ENCODE results near the gene EFL1.
"Not testable (repeated sequence)": the region's sequence is repeated elsewhere in the genome, so short reads cannot be mapped to it uniquely, and the experiment has no call there.

EFL1 gene

DNA sequence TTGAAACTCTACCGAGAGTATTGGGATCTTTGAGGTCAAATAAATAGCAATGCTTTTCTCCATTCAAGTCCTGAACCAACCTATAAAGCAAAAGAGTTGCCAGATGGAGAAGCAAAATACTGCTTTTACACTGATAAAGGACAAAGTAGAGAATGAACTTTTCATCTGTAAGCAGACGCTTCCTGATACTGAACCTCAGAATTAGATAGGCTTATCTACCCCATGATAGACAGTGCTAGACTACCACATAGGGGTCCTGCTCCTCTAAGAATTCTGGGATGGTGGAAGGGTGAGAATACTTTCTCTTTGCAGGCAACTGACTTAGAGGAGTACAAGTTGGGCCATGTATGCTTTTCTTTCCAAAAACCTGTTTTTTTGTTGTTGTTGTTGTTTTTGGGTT, 9.6 kb upstream of the EFL1 start:
- no peaks in the 10 kb centered on the region for H3K27me3 ChIP-seq (ENCODE audit: control insufficient read depth, insufficient read depth, low read length)
- no peak overlapping the region for H3K9ac ChIP-seq (ENCODE audit: low read length)
- H3K36me3 ChIP-seq (ENCODE audit: control insufficient read depth, low read depth, low read length) = no peaks in the 10 kb centered on the region
- peaks cover 13% of the 10 kb centered on the region for H3K9me3 ChIP-seq (ENCODE audit: control insufficient read depth, low read depth, low read length)
- H3K4me3 ChIP-seq (ENCODE audit: low read length) = no peak overlapping the region
- H3K4me1 ChIP-seq (ENCODE audit: control insufficient read depth, low read depth, low read length) = peaks cover 23% of the 10 kb centered on the region
- no peak overlapping the region for H3K27ac ChIP-seq (ENCODE audit: low read length)

DNA sequence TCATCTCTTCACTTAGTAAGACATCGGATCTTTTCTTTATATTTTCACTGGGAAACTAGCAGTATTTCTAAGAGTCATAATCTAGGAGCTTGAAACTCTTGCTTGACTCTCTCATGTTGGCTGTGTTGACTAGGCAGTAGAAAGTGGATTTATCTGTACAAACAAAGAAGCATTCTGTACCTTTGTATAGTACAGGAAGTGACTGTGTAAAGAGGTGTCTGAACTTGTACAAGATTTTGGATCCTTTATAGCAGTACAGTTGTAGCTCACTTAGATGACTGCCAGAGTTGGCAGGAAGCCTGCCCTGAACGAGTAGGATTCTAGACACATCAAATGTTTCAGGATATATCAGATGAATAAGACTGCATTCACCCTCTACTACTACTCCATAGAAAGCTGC, 5.9 kb upstream of the EFL1 start:
- not testable (repeated sequence) for H3K27me3 ChIP-seq (ENCODE audit: control insufficient read depth, insufficient read depth, low read length); H3K9me3 ChIP-seq (ENCODE audit: control insufficient read depth, low read depth, low read length); H3K4me3 ChIP-seq (ENCODE audit: low read length); H3K27ac ChIP-seq (ENCODE audit: low read length); H3K36me3 ChIP-seq (ENCODE audit: control insufficient read depth, low read depth, low read length); H3K9ac ChIP-seq (ENCODE audit: low read length)
- peaks cover 34% of the 10 kb centered on the region for H3K4me1 ChIP-seq (ENCODE audit: control insufficient read depth, low read depth, low read length)

DNA sequence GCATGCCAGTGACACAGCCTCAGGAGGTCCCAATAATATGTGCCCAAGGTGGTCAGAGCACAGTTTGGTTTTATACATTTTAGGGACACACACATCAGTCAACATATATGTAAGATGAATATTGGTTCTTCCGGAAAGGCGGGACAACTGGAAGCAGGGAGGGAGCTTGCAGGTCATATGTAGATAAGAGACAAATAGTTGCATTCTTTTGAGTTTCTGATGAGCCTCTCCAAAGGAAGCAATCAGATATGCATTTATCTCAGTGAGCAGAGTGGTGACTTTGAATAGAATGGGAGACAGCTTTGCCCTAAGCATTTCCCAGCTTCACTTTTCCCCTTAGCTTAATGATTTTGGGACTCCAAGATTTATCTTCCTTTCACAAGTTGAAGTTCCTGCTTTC, 4.6 kb upstream of the EFL1 start:
- not testable (repeated sequence) for H3K27me3 ChIP-seq (ENCODE audit: control insufficient read depth, insufficient read depth, low read length); H3K36me3 ChIP-seq (ENCODE audit: control insufficient read depth, low read depth, low read length); H3K9ac ChIP-seq (ENCODE audit: low read length); H3K9me3 ChIP-seq (ENCODE audit: control insufficient read depth, low read depth, low read length)
- Histone ChIP-seq H3K27ac (ENCODE audit: low read length) (peak overlapping the region; percentile 30), H3K4me3 (ENCODE audit: low read length) (peak overlapping the region; percentile 28), H3K4me1 (ENCODE audit: control insufficient read depth, low read depth, low read length) (peaks cover 34% of the 10 kb centered on the region)

DNA sequence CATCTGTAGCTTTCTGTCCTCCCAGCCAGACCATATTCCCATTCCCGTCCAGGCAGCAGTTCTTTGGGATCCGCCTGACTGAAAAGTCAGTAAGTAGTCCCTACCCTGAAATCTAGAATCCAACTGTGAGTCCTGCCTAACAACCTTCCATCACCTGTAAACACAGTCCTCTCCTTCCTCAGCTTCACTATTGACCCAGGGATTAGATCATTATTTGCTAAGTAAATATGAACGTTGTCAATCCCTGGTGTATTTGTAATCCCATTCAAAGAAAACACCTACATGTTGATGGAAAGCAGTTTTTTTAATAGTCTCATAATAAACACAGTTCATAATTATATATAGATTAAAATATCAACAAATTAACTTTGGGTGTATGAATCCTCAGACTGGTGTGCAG, 816 bp upstream of the EFL1 start:
- H3K4me1 ChIP-seq (ENCODE audit: control insufficient read depth, low read depth, low read length) = peaks cover 20% of the 10 kb centered on the region
- H3K4me3 ChIP-seq (ENCODE audit: low read length) = peak overlapping the region; percentile 89
- no peaks in the 10 kb centered on the region for H3K9me3 ChIP-seq (ENCODE audit: control insufficient read depth, low read depth, low read length)
- H3K9ac ChIP-seq (ENCODE audit: low read length) = peak overlapping the region; percentile 73
- H3K27ac ChIP-seq (ENCODE audit: low read length) = no peak overlapping the region
- peaks cover 4% of the 10 kb centered on the region for H3K36me3 ChIP-seq (ENCODE audit: control insufficient read depth, low read depth, low read length)
- no peaks in the 10 kb centered on the region for H3K27me3 ChIP-seq (ENCODE audit: control insufficient read depth, insufficient read depth, low read length)

DNA sequence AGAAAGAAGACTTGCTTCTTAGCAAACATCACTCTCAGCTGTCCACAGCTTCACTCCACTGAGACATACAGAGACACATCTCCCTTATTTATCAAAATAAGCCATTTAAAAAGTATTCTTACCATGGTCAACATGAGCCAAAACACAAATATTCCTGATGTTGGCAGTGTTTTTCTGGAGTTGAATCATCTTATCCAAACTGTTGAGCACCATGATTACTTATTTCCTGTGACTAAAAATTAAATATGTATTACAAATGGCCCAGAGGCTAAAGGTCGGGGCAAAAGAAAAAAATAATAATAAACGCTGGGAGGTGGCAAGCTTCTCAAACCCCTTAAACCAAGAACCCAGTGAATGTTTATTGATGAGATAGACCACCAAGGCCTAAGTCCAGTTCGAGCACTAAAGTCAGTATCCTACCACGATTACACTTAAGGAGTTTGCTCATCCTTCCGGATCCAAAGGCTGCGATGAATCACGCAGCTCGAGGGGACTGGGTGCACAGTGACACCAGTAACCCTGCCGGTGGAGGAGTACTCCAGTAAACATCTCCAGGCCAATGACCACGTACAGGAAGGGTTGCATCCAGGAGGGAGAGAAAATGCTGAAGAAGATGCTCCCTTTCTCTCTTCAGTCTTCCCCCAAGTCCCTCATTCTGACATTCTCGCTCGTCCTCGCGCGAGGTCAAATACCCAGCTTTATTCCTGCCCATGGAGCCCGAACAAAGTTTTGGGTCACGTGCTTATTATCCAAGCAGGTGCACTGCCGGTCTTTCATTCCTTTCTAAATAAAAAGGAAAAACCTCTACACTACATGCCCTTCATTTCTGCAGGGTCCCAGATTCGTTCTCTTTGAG, 740 bp downstream of the EFL1 start:
- Histone ChIP-seq H3K36me3 (ENCODE audit: control insufficient read depth, low read depth, low read length) (peaks cover 10% of the 10 kb centered on the region), H3K9ac (ENCODE audit: low read length) (peak overlapping the region; percentile 73)
- not testable (repeated sequence) for H3K27ac ChIP-seq (ENCODE audit: low read length)

DNA sequence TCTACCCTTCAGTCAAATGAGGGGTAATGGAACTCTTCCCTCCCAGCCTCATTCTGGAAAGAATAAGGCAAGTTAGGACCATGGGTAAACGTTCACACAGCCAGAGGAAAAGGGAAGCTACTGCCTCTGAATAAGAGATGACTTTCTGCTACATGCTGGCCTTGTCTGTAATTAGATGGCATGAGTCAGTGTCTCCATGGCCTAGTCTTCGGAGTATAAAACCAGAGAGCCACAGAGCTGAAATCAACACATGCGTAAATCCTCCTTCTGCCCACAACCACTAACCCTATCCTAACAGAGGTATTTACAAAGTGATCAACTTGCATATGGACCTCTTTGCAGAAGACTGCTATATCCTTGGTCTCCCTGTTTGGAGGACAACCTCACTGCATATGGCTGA, 14.3 kb downstream of the EFL1 start:
- not testable (repeated sequence) for H3K9me3 ChIP-seq (ENCODE audit: control insufficient read depth, low read depth, low read length); H3K36me3 ChIP-seq (ENCODE audit: control insufficient read depth, low read depth, low read length); H3K9ac ChIP-seq (ENCODE audit: low read length); H3K4me1 ChIP-seq (ENCODE audit: control insufficient read depth, low read depth, low read length); H3K27ac ChIP-seq (ENCODE audit: low read length); H3K4me3 ChIP-seq (ENCODE audit: low read length); H3K27me3 ChIP-seq (ENCODE audit: control insufficient read depth, insufficient read depth, low read length)

More for the DNA sequence above, 740 bp downstream of the EFL1 start:
- H3K9me3 ChIP-seq (ENCODE audit: control insufficient read depth, low read depth, low read length); H3K4me1 ChIP-seq (ENCODE audit: control insufficient read depth, low read depth, low read length); H3K27me3 ChIP-seq (ENCODE audit: control insufficient read depth, insufficient read depth, low read length): not testable (repeated sequence)
- H3K4me3 ChIP-seq (ENCODE audit: low read length) = peak overlapping the region; percentile 89

DNA sequence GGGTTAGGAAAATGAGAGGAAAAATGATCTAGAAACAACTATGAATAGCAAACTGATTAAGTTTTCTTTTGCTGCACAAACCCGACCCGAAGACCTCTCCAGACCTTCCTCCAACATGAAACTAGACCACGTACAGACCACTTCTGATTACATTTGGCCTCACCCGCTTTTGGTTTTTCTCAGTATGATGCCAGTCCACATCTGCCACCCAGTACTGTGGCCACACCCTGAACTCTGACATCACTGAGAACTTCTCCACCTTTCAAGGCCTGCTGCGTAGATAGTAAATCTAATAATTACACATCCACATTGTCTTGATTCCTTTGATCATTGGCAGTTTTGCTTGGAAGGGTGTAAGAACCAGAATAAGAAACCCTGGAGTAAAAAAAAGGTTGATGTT, 16.6 kb downstream of the EFL1 start:
- H3K9ac ChIP-seq (ENCODE audit: low read length); H3K4me1 ChIP-seq (ENCODE audit: control insufficient read depth, low read depth, low read length); H3K27ac ChIP-seq (ENCODE audit: low read length); H3K9me3 ChIP-seq (ENCODE audit: control insufficient read depth, low read depth, low read length); H3K4me3 ChIP-seq (ENCODE audit: low read length); H3K36me3 ChIP-seq (ENCODE audit: control insufficient read depth, low read depth, low read length); H3K27me3 ChIP-seq (ENCODE audit: control insufficient read depth, insufficient read depth, low read length): not testable (repeated sequence)

DNA sequence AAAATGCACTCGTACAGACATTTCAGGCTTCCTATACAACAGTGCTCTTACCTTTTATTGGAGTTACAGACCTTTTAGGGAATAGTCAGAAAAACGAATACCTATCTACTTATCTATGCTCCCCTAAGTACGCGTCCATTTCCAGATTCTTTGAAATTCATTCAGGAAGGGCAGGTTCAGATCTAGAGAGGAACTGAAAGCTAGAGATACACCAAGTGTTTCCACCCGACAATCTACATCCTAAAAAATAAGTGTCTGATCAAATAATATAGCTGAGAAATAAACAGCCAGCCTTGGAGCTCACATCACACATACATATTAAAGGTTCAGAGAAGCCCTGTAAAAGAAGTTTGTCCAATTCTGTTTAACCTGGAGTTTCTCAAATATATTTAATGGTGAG, 18.9 kb downstream of the EFL1 start:
- H3K36me3 ChIP-seq (ENCODE audit: control insufficient read depth, low read depth, low read length) = peaks cover 16% of the 10 kb centered on the region

DNA sequence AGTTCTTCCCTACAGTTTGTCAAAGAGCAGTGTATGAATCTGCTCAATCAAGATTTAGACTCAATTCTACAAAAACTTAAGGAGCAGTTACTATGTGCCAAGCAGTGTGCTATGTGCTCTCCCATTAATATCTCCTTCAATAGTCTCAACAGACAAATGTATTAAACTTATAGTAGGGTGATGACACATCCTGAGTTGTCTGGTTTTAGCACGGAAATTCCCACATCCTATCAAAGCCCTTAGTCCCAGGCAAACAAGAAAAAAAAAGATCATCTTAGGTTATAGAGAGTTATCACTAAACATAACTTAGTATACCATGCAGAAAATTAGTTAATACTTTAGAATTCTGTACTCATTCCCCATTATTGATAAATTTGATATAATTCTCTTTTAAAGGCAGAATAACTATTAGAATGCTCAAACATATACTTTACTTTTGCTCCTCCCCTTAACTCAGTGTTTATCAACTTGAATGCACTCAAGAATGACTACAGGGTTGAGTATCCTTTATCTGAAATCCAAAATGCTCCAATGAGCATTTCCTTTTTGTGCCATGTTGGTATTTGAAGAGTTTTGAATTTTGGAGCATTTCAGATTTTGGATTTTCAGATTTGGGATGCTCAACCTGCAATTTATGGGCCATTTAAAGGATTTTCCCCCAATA, 20.6 kb downstream of the EFL1 start:
- H3K4me3 ChIP-seq (ENCODE audit: low read length); H3K9ac ChIP-seq (ENCODE audit: low read length); H3K4me1 ChIP-seq (ENCODE audit: control insufficient read depth, low read depth, low read length); H3K9me3 ChIP-seq (ENCODE audit: control insufficient read depth, low read depth, low read length); H3K27me3 ChIP-seq (ENCODE audit: control insufficient read depth, insufficient read depth, low read length); H3K27ac ChIP-seq (ENCODE audit: low read length): not testable (repeated sequence)
- peaks cover 16% of the 10 kb centered on the region for H3K36me3 ChIP-seq (ENCODE audit: control insufficient read depth, low read depth, low read length)

More for the DNA sequence above, 18.9 kb downstream of the EFL1 start:
- H3K9me3 ChIP-seq (ENCODE audit: control insufficient read depth, low read depth, low read length); H3K4me3 ChIP-seq (ENCODE audit: low read length); H3K27ac ChIP-seq (ENCODE audit: low read length); H3K4me1 ChIP-seq (ENCODE audit: control insufficient read depth, low read depth, low read length); H3K9ac ChIP-seq (ENCODE audit: low read length); H3K27me3 ChIP-seq (ENCODE audit: control insufficient read depth, insufficient read depth, low read length): not testable (repeated sequence)

DNA sequence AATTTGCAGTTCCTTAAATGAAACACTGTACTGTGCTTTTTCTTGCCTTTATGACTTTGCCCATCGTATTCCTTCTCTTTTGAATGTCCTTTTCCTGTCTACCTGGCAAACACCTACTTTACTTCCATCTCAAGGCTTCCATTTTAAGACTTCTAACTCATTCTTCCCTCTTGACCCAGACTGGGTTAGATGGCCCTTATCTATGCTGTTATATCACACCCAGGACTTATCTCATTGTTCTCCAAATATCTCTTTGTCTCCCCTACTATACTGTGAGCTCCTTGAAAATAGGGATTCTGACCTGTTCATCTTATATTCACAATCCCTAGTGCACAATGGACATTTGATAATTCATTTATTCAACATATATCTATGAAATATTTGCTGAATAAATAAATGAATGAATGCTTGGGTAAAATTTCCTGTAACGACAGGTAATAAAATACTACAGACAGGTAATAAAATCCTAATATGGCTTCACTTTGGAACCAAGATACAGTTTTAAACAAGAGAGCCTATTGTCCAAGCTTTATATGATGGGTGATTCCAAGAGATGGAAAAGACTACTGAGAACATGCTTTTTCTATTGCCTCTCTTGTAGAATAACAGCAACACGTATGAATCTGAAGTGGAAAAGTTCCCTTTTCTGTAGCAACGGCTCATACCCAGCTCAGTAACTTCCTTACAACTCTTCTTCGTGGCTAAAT, 22.7 kb downstream of the EFL1 start:
- H3K9ac ChIP-seq (ENCODE audit: low read length) = no peak overlapping the region
- no peak overlapping the region for H3K27ac ChIP-seq (ENCODE audit: low read length)
- no peaks in the 10 kb centered on the region for H3K4me1 ChIP-seq (ENCODE audit: control insufficient read depth, low read depth, low read length)
- peaks cover 16% of the 10 kb centered on the region for H3K36me3 ChIP-seq (ENCODE audit: control insufficient read depth, low read depth, low read length)
- H3K27me3 ChIP-seq (ENCODE audit: control insufficient read depth, insufficient read depth, low read length) = no peaks in the 10 kb centered on the region
- H3K4me3 ChIP-seq (ENCODE audit: low read length) = no peak overlapping the region
- H3K9me3 ChIP-seq (ENCODE audit: control insufficient read depth, low read depth, low read length) = no peaks in the 10 kb centered on the region

DNA sequence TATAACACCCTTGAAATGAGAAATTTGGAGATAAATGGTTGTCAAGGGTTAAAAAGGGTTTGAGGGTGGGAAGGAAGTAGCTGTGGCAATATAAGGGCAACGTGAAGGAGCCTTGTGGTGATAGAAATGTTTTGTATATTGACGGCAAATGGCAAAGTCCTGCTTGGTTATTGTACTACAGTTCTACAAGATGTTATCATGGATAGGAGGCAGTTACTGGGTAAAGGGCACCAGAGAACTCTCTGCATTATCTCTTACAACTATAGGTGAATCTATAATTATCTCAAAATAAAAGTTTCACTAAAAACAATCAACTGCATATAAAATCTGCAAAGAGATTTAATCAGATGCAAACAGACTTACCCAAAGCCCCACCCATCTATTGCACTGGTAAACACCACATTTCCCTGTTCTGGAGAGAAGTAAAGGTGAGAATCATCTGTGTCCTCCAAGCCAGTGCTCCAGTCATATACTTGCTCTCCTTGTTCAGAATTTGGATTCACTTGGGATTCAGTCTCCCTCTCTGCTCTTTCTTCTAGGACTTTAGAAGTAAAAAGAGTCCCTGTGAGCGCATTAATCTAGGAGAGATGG, 24.5 kb downstream of the EFL1 start:
- H3K9me3 ChIP-seq (ENCODE audit: control insufficient read depth, low read depth, low read length); H3K27ac ChIP-seq (ENCODE audit: low read length); H3K9ac ChIP-seq (ENCODE audit: low read length); H3K4me3 ChIP-seq (ENCODE audit: low read length); H3K4me1 ChIP-seq (ENCODE audit: control insufficient read depth, low read depth, low read length); H3K27me3 ChIP-seq (ENCODE audit: control insufficient read depth, insufficient read depth, low read length): not testable (repeated sequence)
- peaks cover 16% of the 10 kb centered on the region for H3K36me3 ChIP-seq (ENCODE audit: control insufficient read depth, low read depth, low read length)
